Limb (tissue), 2 donors: ENCODE data around the gene WDR72.

Experiments
- DNase-seq, 2 donors: peaks; one replicate each; pipeline ENCODE4 v3.0.0-alpha.2; 2016; ENCODE audit errors: extremely low spot score in 2 of 2

WDR72 gene

DNA sequence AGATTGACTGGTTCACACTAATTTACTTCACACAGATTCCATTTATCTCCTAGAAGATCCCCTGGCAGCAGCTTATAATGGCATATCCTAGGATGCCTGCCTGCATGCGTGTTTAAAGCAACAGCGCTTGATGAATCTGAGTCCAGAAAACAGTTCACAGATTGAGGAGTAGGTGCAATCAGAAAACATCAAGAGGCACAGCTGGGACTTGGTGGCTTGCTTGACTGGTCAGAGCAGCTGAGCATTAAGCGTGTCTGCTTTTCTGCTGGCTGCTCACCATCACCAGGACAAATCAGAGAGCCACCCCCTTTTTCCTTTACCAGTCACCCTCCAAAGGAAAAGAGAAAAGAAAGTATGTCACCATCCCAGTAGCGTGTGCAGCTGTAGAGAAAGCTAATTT lies 223.6 kb downstream of the WDR72 start:
- DNase-seq = no peak

DNA sequence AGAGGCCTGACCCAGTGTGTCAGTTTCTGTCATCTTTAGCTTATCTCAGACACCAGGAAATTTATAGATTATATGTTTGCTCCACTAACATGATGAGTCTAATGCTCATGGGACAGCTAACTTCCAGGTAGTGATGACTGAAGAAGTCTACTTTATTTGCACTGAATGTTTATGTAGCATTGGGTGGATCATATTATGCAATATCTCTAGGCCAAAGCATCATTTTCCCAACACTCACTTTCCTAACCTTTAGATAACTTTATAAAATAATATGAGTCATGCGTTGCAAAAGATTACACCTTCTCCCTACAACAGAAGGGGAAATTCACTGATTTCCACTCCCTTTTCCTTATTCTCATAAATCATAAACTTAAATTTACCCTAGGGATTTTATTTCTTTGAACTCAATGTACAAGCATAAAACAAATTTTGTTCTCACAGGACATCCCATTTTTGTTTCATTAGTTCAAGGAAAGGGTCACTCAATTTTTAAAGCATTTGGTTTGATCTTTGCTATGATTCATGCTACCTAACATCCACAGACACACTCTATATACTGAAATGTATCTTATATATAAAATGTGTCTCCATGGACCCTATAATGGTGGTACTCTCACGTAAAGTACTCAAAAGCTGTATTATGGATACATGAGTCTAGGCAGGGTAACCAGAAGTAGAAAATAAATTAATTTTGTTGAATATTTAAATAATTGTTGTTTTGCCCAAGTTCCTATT lies 225.2 kb downstream of the WDR72 start:
- DNase-seq = no peak

- DNase-seq = no peak
Measured at GRCh38 chr15:53530761-53531160, 228.7 kb downstream of the WDR72 start.

DNA sequence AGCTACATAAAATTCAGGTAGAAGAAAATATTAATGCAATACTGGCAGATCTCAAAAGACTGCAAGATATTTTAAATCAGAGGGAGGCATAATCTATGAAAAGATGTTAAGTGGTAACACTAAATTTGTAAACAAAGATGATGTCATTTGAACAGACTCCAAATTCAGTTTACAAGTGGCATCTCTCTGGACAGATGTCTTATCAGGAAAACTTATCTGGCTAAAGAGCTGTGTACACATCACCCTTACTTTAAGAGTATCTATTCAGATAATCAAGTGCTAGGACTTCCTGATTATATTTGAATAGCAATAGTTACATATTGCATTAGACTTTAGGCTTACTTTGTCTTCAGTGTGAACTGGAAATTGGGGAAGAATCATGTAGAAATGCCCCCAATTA lies 231.5 kb downstream of the WDR72 start:
- no peak for DNase-seq

- no peak for DNase-seq
Measured at GRCh38 chr15:53525894-53526293, 233.6 kb downstream of the WDR72 start.

DNA sequence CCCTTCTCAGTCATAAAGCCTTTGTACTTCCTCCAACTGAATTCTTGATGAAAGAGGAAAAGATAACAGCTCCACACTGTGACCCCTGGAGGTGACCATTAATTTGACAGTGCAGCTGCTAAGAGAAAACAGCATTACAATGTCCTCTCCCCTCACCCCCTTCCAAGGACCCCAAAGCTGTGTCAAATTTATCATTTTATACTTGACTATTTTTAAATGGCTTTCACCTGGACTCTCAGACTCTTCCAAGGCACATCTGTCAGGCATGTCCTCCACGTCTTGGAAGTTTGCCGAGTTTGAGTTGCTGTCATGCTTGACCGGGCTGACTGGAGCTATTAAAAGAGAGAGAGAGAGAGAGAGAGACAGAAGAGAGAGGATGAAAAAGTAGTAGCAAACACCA lies 236.5 kb downstream of the WDR72 start:
- DNase-seq = peak; percentile 22 to 30

GRCh38 chr15:53520996-53521395 lies 238.5 kb downstream of the WDR72 start:
- DNase-seq = peak in 1 of 2 donors; percentile 1

DNA sequence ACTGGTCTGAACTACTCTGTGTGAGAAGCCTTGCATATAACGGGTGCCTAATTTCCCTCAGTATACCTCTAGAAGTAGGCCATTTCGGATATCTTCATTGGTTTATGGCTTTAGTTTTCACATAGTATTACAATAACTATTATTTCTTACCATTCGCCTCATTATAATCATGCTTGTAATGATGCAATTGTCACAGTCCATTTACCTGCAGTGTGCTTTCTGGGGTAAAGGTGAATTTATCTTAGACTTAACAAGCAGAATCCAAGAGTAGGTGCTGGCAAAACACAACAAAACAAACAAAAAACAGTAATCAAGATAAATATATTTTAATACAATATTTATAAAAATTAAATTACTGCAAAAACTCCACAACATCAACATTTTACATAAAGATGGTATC lies 246.0 kb downstream of the WDR72 start:
- no peak for DNase-seq

DNA sequence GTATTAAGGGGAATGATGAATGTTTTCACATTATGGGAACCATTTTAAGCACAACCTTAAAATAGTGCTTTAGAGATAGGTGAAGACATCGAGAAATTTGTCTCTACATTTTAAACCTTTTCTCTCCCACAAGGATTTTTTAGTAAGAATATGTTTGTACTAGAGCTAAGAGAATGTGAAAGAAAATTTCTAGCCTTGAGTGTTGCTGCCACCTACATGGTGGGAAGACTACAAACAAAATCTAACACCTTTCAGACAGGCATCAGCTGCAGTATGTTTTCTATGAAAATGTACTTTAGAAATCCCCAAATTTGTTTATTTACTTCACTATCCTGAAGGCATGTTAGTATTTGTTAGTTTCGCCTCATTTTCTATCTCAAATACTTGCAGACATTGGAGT lies 247.4 kb downstream of the WDR72 start:
- no peak for DNase-seq

DNA sequence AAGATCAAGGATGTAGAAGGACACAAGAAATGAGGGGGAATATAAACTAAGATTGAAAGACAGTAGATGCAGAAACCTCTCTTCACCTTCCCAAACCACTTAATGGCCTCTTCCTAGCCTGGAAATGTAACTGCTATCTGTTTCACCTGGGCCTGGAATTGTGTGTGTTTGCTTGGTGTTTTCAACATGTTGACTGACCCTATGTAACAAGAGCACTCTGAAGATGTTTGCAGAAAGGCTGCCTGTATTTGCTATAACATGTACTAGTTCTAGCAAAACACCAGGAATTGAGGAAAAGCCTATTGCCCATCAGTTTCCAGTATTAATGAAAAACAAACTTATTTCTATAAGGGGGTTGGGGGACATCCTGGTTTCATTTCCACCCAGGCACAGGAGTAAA lies 248.3 kb downstream of the WDR72 start:
- DNase-seq = no peak

DNA sequence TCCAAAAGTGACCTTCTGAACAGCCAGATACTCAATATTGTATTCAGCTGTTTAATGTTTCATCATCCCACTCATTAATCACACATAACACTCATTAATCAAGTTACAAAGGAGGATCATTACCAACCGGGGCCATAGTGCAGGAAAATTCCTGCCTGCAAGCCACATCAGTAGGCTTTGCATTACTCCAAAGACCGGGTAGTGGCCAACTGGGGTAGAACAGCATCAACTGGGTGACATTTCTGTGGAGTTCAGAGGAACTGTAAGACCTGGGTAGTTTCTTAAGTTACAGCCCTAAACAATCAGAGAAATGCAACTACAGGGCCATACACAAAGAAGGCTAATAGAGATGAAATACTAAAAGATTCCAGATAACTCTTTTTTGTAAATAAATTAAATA lies 253.1 kb downstream of the WDR72 start:
- no peak for DNase-seq

DNA sequence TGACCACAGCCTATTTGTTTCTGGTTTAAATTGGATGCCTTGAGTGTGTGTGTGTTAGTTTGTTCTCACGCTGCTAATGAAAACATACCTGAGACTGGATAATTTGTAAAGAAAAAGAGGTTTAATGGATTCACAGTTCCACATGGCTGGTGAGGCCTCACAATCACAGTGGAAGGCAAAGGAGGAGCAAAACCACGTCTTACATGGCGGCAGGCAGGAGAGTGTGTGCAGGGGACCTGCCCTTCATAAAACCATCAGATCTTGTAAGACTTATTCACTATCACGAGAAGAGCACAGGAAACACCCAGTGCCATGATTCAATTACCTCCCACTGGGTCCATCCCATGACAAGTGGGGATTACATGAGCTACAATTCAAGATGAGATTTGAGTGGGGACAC lies 260.5 kb downstream of the WDR72 start:
- DNase-seq = no peak

GRCh38 chr15:53490341-53490740 lies 269.1 kb downstream of the WDR72 start:
- no peak for DNase-seq

GRCh38 chr15:53482055-53482454 lies 277.4 kb downstream of the WDR72 start:
- no peak for DNase-seq

- DNase-seq = no peak
Measured at GRCh38 chr15:53477981-53478766, 281.3 kb downstream of the WDR72 start.

GRCh38 chr15:53473886-53474285 lies 285.6 kb downstream of the WDR72 start:
- no peak for DNase-seq

DNA sequence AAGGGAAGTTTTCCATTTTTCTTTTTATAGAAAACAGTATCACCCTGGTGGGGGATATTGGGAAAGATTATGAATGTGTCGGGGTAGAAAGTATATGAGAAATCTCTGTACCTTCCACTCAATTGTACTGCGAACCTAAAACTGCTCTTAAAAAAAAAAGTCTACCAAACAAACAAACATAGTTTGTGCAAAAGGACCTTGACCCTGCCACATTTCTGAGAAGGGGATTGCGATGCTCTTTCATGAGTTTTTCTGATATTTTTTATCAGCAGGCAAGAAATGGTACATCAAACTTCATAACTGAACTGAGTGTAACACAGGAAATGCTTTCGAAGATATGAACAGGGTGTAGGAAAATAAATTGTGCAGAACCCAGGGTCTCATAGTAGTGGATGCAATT lies 286.0 kb downstream of the WDR72 start:
- no peak for DNase-seq

DNA sequence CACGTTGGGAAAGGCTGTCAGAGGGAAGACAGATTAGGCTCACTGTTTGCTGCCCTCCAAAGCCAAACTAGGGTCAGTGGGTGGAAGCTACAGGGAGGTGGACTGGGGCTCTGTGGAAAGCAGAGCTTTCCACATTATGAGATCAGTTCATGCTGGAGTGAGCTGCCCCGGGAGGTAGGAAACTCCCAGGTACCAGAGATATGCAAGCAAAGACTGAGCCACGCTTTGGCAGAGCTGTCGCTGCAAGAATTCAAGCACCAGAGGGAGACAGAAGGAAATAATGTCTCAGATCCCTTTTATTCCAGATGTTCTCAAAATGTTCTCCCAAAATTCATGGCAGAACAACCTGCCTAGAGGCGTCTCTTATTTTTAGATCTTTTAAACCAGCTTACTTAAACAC lies 286.6 kb downstream of the WDR72 start:
- DNase-seq = no peak

DNA sequence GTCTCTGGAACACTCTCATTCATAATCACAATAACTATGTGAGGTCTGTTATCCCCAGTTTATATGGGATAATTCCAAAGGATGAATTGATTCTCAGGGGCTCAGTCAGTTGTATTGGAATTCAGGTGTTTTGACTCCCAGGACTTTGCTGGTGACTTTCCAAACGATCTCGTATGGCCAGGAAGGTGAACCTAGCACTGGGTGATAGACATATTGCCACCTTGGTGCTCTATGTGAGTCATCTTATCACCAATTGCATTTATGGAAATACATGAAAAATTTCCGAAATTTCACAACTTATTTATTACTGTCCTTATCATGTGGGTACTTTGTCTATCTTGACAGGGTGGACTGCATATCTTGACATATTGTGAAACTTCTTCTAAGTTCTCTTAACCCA lies 287.3 kb downstream of the WDR72 start:
- DNase-seq = no peak

DNA sequence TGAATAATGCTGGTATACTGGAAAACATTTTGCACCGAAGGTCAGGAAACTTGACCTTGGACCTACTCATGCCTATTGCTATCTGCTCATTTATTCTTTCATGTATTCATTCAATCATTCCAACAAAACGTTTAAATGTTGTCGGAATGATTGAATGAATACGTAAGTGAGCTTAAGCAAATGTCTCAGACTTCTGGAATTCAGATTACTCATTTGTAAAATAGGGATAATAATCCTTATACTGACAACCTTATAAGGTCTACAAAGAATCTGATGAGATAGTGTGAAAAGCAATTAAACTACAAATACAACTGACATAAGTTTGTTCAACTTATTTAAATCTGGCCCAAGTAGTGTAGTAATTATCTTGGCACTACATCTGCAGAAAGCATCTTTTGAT lies 288.7 kb downstream of the WDR72 start:
- DNase-seq = no peak

DNA sequence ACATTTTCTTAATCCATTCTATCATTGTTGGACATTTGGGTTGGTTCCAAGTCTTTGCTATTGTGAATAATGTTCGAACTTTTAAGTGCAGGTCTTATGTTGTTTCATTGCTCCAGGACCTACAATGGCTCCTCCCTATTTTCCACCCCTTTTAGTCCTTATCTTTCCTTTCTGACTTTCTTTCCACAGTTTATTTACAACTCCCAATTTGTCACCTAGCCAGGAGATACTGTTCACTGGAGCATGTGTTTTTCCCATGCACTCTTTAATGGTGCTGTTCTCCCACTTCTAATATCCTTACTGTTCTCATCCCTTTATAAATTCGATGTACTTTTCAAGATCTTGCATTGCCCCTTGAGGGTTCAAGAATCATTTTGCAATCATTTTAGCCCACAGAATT lies 290.0 kb downstream of the WDR72 start:
- DNase-seq = no peak
